Measurements from ENCODE around the gene LMOD2.

The LMOD2 gene

DNA sequence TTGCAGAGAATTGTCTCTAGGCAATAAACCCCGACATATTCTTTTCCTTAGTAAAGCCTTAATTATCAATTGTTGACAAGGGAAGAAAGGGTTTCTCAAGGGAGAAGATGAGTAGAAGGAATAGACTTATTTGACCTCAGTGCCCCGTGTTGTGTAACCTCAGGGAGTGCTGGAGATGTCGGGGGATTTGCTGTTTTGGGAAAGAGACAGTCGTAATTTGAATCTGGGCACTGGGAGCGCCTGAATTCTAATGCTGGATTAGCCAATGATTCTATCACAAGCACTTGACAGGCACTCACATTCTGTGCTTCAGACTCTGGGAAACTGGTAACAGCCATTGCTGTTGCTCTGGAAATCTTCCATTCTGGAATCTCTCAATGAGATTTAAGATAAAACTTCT, 13.8 kb upstream of the LMOD2 start:
- DNase-seq = no peak

DNA sequence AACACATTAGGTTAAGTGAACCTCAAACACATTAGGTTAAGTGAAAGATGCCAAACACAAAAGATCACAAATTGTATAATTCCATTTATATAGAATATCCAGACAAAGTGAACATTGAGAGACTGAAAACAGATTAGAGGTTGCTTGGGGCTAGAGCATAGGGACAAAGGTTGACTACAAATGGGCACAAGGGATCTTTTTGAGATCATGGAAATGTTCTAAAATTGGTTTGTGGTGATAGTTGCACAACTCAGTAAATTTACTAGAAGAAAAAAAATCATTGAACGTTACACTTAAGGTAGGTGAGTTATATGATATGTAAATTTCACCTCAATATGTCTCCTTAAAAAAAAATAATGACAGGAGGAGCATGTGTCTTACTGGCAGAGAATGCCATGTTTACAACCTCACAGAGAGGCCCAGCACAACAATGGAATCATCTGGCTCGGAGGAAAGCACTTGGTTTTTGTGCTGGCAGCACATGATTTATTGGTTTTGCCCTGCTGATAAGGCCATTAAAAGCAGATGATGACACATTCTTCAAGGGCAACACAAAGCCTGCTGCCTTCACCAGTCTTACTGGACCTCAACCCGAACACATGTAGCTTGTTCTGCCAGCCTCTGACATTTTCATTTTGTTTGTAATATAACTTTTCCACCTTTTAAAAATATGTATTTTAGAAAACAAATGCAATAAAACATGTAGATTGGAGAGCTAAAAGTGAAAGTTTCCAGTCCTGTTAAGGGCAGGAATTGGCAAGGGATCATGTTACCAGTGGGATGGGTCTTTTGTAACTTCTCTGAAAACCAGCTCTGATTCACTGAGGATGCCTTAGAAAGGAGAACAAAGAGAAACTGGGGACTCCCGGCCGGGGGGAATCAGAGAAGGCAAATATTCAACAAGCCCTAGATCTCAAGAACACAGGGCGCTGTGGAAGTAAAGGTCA, 11.9 kb upstream of the LMOD2 start:
- DNase-seq = no peak

DNA sequence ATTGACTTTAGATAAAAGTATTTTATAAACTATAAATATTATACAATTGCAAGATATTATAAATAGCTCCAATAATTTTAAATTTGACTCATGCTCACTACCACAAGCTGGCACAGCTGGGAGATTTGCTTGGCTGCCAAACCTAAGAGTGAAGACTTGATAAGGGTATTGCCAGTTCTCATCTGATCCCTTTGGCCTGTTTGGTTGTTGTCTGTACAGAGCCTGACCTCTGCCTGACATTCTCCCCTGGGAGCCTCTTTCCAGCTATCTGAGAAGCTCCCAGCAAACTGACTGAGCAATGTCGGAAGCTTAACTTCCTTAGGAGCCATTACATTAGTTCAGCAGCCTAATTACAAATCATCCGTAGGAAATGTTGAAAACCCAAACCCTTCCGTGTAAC, 10.2 kb upstream of the LMOD2 start:
- no peak for DNase-seq

DNA sequence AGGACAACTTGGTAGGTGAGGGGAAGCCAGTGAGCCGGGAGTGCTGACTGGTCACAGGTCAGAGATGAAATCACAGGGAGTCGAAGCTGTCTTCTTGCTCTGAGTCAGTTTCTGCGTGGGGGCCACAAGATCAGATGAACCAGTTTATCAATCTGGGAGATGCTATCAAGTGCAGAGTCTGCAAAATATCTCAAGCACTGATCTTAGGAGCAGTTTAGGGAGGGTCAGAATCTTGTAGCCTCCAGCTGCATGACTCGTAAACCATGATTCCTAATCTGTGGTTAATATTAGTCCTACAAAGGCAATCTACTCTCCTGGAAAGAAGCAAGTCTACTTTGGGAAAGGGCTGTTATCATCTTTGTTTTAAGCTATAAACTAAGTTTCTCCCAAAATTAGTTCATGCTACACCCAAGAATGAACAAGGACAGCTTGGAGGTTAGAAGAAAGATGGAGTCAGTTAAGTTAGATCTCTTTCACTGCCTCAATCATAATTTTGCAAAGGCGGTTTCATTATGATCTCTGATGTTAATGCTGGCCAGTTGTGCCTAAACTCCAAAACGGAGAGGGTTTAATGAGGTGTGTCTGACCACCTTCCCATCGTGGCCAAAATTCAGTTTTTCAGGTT, 8.4 kb upstream of the LMOD2 start:
- DNase-seq = no peak

DNA sequence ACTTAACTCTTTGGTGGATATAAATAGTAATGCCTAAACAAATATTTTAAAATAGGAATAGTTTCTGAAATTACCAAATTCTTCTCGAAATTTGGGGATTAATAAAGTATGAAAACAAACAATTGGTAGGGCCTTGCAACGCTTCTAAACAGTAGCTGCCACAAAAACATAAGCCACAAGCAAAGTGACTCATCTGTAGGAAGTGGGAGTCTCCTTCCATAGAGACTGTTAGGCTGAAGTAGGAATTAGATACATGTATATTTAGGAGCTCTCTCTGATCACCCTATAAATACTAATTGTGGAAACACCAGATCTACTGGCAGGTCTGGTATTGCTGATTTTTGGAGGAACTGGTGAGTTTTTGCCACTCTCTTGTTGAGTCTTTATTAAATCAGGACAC, 5.7 kb upstream of the LMOD2 start:
- DNase-seq = no peak

DNA sequence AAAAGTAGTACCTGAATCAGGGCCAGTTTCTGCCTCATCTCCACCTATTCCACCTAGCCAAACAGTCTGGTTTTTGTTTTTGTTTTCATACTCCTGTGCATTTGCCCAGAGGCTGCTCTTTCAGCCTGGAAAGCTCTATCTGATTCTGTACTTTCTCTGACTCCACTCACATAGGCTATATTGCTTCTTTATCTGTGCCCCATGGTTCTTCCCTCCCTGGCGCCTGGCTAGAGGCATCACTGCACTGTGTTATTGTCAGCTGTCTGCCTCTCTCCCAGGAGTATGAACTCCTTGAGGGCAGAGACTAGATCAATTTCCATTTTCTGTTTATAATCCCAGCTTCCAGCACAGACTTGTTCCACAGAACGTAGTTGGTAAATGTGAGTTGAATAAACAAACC, 5.1 kb upstream of the LMOD2 start:
- DNase-seq = no peak

DNA sequence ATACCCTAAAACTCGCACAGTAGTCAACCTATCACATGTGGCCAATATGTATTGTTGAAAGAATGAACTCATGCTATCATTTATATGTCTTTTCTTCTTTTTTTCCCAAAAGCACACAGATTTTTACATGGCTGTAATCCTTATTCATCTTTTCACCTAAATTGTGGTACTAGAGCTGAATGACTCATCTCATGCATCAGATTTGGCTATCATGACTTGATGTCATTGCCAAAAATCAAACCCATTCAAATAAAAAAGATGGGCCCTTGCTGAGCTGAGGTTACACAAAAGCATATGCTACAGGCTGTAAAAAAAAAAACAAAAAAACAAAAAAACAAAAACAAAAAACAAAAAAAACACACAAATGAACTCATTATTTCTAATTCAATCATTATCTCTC, 3.3 kb upstream of the LMOD2 start:
- DNase-seq = no peak

DNA sequence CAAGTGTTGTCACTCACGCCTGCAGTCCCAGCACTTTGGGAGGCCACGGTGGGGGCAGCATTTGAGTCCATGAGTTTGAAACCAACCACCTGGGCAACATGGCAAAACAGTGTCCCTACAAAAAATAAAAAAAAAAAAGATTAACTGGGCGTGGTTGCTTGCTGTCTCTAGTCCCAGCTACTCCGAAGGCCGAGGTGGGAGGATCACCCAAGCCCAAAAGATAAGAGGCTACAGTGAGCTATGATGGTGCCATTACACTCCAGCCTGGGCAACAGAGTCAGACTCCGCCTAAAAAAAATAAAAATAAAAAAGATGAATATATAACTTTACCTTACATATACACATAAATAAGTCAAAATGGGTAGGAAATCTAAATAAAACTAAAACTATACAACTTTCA, 2.5 kb upstream of the LMOD2 start:
- no peak for DNase-seq

DNA sequence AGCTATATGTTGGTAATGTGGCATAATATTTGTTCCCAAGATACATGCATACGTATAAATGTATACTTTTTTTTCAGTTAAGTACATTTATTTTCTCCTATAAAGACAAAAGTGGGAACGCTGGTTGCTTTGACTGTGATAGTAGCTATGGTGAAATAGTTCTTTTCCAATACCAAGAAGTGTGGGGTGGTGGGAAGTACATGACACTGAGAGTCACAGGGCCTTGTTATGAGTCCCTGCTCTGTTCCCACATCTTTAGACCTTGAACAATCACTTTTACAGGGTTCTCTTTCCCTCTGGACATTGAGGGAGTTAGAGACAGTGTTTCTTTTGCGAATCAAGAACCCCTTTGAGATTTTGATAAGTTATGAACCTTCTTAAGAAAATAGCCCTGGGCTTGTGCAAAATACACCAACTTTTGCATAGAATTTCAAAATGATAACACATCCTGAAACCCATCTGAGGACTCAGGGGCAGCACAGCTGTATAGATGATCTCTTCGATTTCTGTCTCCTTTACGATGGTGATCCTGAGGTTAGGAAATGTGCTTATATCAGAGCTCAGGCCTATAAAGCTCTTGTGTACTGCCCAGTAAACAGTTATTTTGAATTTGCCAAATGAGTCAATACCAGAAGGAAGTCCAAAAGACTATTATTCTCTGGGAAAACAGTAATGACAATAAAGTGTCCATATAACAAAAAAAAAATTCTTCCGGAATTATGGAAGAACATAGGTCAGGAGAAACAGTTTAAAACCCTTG, 1.1 kb downstream of the LMOD2 start:
- no peak for DNase-seq

DNA sequence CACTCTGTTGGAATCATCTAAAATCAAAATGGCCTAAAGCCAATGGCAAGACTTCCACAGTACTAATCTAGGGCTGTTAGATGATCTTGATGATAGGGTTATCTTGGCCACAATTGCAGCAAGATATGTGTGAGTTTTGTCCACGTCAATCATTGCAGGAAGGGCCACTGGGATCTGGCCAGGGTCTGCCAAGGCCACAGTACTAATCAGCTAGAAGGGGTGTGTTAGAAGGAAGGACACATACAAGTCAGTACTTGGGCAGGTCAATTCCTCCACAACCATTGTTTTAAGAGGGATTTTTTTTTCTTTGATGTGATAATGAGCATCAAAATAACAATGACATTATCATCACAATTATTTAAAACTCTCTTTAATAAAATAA, 1.6 kb downstream of the LMOD2 start:
- DNase-seq = no peak

DNA sequence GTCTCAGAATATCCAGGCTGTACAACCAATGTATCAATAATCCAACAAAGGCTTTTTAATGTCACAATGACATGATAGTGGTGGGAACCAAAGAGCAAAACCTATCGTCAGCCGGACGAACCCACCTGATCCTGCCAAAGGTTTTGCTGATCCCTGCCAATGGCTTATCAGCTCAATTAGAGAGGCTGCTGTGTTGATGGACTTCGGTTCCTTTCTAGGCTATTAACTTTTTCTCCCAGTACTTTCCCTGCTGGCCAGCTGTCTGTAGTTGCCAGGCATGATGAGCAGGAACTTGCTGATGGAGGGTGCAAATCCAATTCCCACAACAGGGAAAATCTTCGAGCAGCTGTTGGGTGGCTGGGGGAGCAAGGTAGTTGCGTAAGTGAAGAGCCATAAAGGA, 2.4 kb downstream of the LMOD2 start:
- DNase-seq = no peak

DNA sequence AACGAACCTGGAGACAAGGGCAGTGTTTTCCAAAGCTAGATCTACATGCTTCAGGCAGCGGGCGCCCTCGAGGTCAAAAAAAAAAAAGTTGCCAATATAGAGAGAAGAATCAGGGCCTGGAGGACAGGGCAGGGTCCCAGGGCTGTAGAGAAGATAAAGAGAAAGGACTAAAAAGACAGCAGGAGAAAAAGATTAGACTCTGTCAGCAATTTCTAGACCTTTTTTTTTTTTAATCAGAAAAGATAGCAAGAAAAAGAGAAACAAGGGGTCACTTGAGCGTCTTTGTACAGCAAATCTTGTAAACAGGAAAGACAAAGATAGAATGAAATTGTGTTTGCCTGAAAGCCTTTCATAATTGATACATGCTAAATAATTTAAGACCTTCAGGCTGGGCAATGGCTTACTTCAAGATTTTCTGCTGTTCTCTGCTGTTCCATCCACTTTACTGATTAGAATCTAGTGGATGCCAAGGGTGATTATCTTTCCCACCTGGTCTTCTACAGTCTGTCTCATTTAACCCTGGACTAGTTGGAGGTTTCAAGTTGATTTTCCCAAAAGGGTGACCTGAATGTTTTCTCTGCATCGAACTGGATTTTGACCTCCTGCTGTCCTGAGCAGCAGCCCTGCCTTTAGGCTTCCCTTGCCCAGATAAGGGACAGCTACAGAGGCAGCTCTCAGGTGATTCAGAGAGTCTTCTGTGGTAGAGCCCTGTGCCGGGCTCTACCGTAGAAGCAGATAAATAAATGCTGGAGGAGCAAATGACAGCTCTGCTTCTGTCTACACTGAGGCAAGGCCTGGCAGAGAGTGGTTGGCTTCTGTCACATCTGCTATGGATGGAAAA, 5.1 kb downstream of the LMOD2 start:
- DNase-seq = no peak

DNA sequence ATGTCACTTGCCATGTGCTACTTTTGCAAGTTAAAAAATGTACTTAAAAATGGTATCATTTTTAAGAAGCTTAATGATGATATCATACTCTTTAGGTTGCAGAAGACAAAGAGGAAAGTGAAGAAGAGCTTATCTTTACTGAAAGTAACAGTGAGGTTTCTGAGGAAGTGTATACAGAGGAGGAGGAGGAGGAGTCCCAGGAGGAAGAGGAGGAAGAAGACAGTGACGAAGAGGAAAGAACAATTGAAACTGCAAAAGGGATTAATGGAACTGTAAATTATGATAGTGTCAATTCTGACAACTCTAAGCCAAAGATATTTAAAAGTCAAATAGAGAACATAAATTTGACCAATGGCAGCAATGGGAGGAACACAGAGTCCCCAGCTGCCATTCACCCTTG, 6.1 kb downstream of the LMOD2 start:
- DNase-seq = no peak

DNA sequence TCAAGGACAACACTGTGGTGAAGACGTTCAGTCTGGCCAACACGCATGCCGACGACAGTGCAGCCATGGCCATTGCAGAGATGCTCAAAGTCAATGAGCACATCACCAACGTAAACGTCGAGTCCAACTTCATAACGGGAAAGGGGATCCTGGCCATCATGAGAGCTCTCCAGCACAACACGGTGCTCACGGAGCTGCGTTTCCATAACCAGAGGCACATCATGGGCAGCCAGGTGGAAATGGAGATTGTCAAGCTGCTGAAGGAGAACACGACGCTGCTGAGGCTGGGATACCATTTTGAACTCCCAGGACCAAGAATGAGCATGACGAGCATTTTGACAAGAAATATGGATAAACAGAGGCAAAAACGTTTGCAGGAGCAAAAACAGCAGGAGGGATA, 6.6 kb downstream of the LMOD2 start:
- DNase-seq = no peak

DNA sequence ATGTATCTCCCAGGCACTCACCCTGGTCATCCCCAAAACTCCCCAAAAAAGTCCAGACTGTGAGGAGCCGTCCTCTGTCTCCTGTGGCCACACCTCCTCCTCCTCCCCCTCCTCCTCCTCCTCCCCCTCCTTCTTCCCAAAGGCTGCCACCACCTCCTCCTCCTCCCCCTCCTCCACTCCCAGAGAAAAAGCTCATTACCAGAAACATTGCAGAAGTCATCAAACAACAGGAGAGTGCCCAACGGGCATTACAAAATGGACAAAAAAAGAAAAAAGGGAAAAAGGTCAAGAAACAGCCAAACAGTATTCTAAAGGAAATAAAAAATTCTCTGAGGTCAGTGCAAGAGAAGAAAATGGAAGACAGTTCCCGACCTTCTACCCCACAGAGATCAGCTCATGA, 7.1 kb downstream of the LMOD2 start:
- no peak for DNase-seq

DNA sequence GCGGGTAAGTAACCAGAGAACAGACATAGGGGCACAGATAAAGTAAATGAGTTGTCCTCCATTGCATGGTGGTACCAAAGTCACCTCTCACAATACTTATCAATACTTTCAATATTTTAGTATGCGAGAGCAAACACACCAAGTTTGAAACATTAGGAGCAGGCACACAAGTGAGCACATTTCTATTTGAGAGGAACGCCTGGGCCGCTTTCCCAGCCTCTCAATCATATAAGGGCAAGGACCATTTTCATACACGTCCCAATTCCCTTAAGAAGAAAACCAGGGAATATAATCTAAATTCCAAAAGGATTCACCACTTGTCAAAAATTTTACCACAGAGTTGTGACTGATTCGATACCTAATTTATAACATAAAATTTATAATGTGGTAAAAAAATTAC, 7.5 kb downstream of the LMOD2 start:
- no peak for DNase-seq

DNA sequence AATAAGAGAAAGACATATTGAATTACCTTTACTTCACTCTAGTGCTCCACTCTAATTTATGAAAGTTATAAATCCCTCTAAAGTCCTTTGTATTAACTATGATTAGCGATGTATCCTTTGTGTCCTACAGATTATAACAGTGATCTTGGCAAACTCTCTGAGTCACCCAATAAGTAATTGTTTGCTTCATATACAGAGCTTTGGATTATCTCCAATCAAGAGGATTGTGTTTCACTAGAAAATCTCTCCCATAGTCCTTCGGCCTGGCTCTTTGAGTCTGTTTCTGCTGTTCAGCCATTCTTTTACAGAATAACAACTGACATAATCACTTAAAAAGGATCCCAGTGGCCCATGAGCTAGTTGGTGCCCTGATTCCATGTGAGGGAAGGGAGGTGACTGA, 9.5 kb downstream of the LMOD2 start:
- DNase-seq = no peak

DNA sequence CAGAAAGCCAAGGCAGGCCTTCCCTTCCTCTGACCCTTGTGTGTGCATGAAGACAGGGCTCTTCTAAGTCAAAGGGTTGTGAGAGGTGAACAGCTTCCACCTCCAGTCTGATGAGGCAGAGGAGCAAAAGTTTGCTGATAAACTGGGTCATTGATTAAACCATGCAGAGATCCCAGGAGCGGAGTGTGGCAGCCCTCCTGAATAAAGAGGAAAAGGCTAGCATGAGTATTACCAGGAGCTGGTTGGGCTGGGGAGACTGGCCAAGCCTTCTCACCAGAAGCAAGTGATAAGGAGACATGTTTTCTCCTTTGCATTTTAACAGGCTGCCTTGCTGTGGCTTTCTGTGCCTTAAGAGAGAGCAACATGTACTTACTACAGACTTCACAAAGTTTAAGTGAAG, 10.2 kb downstream of the LMOD2 start:
- DNase-seq = no peak

DNA sequence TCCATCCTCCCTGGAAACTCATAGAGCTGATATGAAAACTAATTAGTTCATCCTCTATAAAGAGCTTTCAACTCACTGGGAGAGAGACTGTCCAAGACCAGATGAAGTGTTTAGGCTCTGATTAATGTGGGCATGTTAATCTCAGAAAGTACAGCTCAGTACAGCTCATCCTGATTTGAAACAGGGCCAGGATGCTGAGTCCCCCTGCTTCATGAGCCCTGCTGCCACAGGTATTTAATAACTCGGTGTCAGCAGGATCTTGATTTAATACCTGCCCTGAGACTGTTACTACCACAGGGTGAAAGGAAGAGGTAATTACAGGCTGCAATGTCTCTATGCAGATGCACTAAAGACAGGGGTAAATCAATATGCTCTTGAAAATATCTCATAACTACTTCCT, 10.8 kb downstream of the LMOD2 start:
- no peak for DNase-seq

DNA sequence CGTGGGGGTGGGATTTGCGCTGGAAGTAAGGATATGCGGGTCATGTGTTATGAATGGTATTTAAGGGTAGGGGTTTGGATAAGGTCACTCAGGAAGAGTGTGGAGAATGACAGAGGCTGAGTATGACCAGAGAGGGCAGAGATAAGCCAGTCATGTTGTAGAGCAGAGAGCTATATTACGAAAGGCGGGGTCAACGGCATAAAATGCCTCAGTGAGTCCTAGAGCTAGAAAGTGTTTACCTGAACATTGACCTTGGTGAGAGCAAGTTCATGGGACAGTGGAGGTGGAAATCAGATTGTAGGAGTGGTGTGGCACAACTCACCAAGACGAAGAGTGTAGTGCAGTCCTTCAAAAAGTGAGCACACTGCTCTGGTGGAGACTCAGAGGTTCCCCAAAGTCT, 13.8 kb downstream of the LMOD2 start:
- no peak for DNase-seq

DNA sequence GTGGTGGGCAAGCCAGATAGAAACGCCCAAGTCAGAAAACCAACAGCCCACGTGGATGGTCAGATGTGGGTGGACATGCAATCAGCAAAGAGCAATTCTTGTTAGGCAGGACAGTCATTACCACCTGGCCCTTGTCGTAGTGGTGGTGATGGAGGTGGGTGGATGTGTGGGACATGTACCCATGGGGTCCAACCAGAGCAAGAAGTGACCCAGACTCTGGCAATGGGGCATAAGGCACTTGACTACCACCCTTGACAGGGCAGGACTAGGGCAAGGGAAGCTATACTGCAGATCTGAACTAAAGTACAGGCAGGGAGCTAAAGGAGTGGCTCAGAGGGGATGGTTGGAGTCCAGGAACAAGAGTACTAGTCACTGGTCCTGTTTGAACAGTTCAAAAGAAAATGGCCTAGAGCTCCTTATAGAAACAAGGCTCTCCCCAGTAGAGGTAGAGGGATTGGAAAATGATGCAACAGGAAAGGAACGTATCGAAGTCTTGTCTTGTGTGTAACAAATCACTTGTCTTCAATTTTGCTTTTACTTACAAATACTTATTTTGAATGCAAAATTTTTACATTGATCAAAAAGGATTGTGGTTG, 17.6 kb downstream of the LMOD2 start:
- no peak for DNase-seq

DNA sequence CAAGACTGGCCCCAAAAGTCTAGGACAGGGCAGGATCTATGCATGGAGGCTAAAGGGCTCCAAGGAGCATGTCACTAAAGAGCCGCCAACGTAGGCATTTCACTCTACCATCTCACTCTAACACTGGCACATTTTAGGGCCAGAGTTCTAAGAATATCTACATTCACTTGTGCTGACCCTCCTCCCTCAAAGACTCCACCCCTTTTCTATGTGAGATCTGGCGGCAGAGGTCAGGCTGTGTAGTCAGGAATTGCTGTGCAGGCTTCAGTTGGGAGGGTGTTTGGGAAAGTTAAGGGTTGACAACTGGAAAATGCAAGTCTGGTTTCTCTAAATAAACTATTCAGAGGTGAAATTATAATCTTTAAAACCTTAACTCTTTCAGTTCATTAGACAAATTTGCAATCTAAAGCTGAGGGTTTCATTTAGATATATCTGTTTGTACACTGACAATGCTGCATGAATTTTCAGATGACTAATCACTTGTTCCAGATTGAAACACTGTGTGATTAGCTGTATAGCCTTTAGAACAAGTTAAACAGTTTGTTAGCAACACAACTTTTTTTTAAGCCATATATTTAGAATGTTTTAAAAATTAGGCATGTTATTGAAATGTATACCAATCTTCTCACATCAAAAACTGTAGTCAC, 18.2 kb downstream of the LMOD2 start:
- no peak for DNase-seq

All from activated T-cell treated with anti-CD3 and anti-CD28 coated beads for 4 hours (primary cell).